GM19099 (cell line): Measurements from ENCODE around the gene PELI3.

Experiments used
- POLR2A ChIP-seq: IDR thresholded peaks from 3 replicates; pipeline ENCODE4 v1.6.1; 2011; ENCODE audit warnings: low read depth; ENCODE audit not compliant: insufficient read length; ENCODE audit errors: extremely low read depth

Gene PELI3

GRCh38 chr11:66469441-66469840 is 2.7 kb downstream of the PELI3 start:
- TF ChIP-seq POLR2A: no peak

GRCh38 chr11:66470015-66470414 is 3.3 kb downstream of the PELI3 start:
- no peak for TF ChIP-seq POLR2A

- no peak for TF ChIP-seq POLR2A
Observed at GRCh38 chr11:66471142-66471541, 4.4 kb downstream of the PELI3 start.

- TF ChIP-seq POLR2A: no peak
Observed at GRCh38 chr11:66472054-66472453, 5.3 kb downstream of the PELI3 start.

GRCh38 chr11:66473167-66473566 is 6.5 kb downstream of the PELI3 start:
- no peak for TF ChIP-seq POLR2A

GRCh38 chr11:66473608-66474515 is 7.2 kb downstream of the PELI3 start:
- no peak for TF ChIP-seq POLR2A

GRCh38 chr11:66475349-66476172 is 8.9 kb downstream of the PELI3 start:
- TF ChIP-seq POLR2A: no peak

GRCh38 chr11:66476173-66476840 is 9.6 kb downstream of the PELI3 start:
- no peak for TF ChIP-seq POLR2A

- no peak for TF ChIP-seq POLR2A
Observed at GRCh38 chr11:66476841-66477251, 10.1 kb downstream of the PELI3 start.

GRCh38 chr11:66477263-66478201 is 10.8 kb downstream of the PELI3 start:
- TF ChIP-seq POLR2A: no peak

- no peak for TF ChIP-seq POLR2A
Observed at GRCh38 chr11:66478729-66479393, 12.2 kb downstream of the PELI3 start.

GRCh38 chr11:66479394-66480116 is 12.8 kb downstream of the PELI3 start:
- TF ChIP-seq POLR2A: no peak
